Activated CD4-positive, CD25-positive, alpha-beta regulatory T cell treated with anti-CD3 and anti-CD28 coated beads, Interleukin-2, amount 50 U/mL, for 72 hours (primary cell): ENCODE results near the gene VAX1.
"Not testable (repeated sequence)": the region's sequence is repeated elsewhere in the genome, so short reads cannot be mapped to it uniquely, and the experiment has no call there.

Source experiments
- DNase-seq: peaks from one replicate; pipeline ENCODE4 v3.0.0; 2021

The VAX1 gene, protein sequence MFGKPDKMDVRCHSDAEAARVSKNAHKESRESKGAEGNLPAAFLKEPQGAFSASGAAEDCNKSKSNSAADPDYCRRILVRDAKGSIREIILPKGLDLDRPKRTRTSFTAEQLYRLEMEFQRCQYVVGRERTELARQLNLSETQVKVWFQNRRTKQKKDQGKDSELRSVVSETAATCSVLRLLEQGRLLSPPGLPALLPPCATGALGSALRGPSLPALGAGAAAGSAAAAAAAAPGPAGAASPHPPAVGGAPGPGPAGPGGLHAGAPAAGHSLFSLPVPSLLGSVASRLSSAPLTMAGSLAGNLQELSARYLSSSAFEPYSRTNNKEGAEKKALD

GRCh38 chr10:117137911-117138642, at the start of gene VAX1:
Gene VAX1, minus strand, starts transcription at chr10:117138270. Its CDS starts 214 bp downstream, at chr10:117138056.
- no peak for DNase-seq

GRCh38 chr10:117186832-117187615, 49.0 kb upstream of the VAX1 start:
- no peak for DNase-seq

- not testable (repeated sequence) for DNase-seq
Measured at GRCh38 chr10:117185817-117186216, 47.7 kb upstream of the VAX1 start.

DNA sequence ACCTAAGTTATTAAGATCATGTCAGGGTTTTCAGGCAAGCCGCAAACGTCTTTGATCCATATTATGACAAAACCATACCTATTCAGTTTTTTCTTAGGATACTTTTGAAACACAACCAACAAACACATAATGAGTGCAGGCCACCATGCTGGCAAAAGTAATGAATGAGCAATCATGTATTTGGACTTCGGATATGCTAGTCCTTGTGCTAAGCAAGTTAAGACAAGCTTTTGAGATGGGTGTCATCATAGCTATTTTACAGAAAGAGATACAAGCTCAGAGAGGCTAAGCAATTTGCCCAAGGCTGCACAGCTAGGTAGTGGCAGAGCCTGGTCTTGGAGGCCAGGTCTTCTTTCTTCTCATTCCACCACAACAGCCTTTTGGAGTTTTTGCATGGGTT, 46.8 kb upstream of the VAX1 start:
- no peak for DNase-seq

DNA sequence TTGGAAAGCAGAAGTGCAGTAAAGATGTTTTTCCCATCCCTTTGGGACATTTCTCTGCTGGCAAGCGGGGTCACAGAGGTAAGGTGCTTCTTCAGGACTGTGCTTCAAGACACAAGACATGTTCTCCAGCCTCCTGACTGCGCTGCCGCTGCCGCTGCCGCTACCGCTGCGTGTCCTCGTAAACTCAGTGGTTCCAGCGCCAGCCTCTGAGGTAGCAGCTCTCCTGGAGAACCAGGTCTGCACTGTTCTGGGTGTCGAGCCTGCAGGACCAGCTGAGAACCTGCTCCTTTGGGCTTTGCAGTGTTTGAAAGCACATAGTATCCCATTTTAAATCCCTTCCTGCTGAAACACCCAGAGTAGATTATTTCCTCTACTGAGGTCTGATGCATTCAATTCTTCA, 46.2 kb upstream of the VAX1 start:
- DNase-seq: no peak

DNA sequence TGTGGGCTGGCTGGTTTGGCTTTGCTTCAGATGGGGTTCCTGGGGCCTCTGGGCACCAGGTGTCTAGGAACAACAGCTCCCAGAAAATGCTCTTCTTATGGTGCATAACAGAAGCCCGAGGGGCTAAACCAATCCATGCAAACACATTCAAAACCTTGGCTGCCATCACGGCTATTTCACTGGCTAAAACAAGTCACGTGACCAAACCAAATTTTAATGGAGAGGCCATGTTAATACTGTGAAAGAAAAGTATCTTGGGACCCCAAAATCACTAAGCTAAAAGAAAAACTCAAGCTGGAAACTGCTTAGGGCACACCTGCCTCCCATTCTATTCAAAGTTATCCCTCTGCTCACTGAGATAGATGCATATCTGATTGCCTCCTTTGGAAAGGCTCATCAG, 40.1 kb upstream of the VAX1 start:
- DNase-seq: no peak

GRCh38 chr10:117175901-117176534, 37.9 kb upstream of the VAX1 start:
- DNase-seq: peak; percentile 76

GRCh38 chr10:117175215-117175900, 37.3 kb upstream of the VAX1 start:
- peak; percentile 44 for DNase-seq

GRCh38 chr10:117174439-117175214, 36.6 kb upstream of the VAX1 start:
- peak; percentile 81 for DNase-seq

GRCh38 chr10:117170244-117170643, 32.2 kb upstream of the VAX1 start:
- no peak for DNase-seq

DNA sequence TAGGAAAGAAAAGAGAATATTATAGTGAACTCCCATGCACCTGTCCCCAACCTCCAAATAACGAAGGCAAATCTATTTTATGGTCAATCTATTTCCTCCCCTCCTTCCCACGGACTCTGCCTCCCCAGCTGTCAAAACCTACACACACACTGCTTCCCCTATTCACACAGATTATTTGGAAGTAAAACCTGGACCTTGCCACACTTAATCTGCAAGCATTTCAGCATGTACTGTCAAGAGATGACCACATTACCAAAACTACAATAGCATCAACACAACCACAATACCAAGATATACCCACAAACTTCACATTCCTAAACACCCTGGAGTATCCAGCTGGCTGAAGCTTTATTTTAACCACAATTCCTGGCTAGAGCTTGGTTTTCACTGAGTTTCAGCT, 31.4 kb upstream of the VAX1 start:
- DNase-seq: no peak

DNA sequence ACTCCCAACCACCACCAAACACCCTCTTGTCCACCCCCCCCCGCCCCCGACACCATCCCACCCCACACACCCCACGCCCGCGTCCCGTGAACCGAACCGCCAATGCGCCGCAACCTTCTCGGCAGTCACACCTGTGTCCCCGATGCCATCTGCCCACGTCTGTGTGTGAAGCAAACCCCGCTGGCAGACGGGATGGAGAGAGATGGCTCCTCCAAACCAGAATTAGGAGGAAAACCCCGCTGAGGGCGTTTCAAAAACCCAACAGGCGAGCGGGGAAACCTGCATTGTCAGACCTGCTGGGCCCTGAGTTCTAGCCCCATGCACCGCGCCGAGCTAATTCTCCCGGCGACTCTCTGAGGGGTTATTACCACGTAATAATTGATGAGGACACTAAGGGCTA, 30.7 kb upstream of the VAX1 start:
- no peak for DNase-seq

- DNase-seq: peak; percentile 77
Measured at GRCh38 chr10:117167789-117168674, 30.0 kb upstream of the VAX1 start.

- no peak for DNase-seq
Measured at GRCh38 chr10:117167346-117167788, 29.3 kb upstream of the VAX1 start.

- no peak for DNase-seq
Measured at GRCh38 chr10:117166418-117167345, 28.6 kb upstream of the VAX1 start.

DNA sequence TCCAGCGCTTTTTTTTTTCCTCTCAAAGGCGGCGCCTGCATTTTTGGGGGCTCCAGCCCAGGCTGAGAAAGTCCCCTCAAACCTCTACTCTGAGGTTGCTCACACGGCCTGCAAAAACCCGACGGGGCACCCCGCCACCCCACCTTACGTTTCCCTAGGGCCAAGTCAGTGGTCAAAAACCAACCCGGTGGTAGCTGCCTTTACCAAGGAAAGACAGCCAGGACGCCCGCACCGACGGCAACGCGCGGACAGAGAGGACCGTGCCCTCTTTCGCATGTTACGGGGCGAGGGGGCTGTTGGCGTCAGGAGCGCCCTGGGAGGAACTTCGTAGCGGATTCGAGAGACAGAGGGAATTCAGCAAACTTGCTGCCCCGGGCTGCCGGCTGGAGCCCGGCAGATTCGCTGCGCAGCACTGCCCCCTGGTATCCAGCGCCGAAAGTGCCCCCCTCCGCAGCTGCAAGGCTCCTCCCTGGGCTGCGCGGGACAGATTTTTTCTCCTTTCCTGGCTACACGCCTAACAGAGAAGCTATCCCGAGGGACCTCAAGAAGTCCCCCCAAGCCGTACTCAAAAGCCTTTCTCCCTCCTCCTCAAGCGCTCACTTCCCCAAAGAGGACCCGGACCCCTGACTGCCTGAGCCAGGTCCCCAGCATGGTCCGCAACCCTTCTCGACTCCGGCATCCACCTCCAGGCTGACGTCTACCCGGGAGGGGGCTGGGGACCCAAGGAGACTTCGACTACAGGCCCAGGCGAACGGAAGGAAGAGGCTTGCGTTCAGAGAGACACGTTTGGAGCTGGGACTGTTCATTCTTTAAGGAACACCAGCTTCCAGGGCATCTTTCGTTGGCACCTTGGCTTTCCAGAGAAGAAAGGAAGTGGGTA, 27.7 kb upstream of the VAX1 start:
- no peak for DNase-seq

DNA sequence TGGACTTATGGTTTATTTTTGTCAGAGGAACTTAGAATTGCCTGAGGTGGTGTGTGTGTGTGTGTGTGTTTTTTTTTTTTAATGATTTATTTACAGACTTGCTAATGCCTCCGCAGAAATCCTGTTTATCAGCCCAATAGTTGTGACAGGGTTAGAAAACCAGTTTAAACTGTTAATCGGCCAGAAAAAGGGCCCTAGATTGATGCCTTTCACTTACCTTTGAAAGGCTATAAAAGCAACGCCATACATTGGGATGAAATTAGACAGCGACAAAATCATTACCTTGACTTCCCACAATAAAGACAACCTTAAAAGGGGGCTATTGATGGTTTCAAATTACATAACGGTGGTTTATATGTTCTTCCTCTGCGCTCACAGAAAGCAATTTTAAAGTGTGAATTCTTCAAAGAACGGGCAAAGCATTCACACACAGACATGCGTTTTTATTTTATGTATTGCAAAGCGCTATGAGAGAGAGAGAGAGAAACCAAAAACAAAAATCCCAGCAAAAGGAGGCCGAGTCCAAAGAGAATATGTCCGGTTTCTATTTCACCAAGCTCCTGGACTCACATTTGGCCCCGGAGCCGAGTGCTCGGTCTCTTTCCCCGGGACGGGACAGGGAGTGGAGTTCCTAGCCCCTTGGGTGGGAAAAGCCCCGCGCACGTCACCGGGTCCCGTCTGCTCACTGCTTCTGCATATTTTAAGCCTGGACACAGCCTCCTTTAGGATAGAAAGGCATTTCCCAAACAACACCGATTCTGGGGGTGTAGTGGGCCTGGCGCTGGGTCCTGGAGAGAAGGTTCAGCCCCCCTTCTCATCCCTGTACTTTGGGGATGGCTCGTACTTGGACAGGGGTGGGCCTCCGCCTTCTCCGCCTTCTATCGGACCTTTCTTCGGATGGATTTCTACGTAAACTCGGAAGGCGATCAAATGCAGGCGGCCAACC, 26.8 kb upstream of the VAX1 start:
- no peak for DNase-seq
